ENCODE data around the gene CYTH4. TPM values are rescaled to one million over a fixed set of nuclear protein-coding genes. Genes with fewer than 3 reads are reported as not detected.

CYTH4 gene
- total and polyA plus RNA-seq, 2 of the 8 experiments (the other 6 are each of a cell fraction or from before 2014, with no cell fraction given): 0.09 TPM; not detected in 1

DNA sequence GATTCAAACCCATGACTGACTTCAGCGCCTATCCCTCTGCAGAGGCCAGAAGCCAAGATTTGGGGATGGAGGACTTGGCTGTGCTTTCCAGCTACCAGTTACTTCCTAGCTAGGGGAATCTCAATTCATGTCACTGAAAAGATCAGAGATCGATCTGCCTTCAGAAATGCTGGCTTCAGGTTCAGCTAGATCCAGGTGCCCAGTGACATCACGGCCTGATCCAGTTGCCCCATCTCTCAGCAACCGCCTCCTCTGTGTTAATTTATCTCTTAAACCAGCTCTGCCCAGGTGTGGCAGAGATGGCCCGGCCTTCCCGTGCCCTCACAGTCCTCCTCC is 24.2 kb downstream of the CYTH4 start:
- H3K4me3 ChIP-seq (ENCODE audit: extremely low read depth in 1 of 4, insufficient read depth in 2 of 4, low read depth in 3 of 4, low read length in 4 of 4): no peak overlapping the region
- 86% methylated on average over 6 of the region's 6 CpGs; no CpG with 5 or more reads in 1 of the 2 experiments for WGBS, 2 experiments (ENCODE audit: extremely low coverage in 1 of 2, insufficient coverage in 1 of 2, insufficient read length in 1 of 2, insufficient replicate concordance in 2 of 2, low coverage in 1 of 2, low lambda C conversion rate in 2 of 2, missing lambda C conversion rate in 1 of 2)
- H3K9me3 ChIP-seq (ENCODE audit: insufficient read depth in 2 of 2, low read depth in 1 of 2, low read length in 1 of 2): no peaks in the 10 kb centered on the region; a peak in 1 of 4 replicates
- no peak overlapping the region for H4K91ac ChIP-seq (replicated peaks; ENCODE audit: insufficient read length, low read length)
- peak overlapping the region; percentile 81; the same call in 1 of the 2 replicates for H2BK15ac ChIP-seq (ENCODE audit: low read length)
- FAIRE-seq: no peak
- no peaks in the 10 kb centered on the region; a peak in 1 of 4 replicates for H3K79me2 ChIP-seq (ENCODE audit: control insufficient read depth in 1 of 2, insufficient read depth in 2 of 2, low read length in 2 of 2)
- H3K27me3 ChIP-seq (replicated peaks in 1 of 4; ENCODE audit: control insufficient read depth in 3 of 4, extremely low read depth in 1 of 4, insufficient read depth in 3 of 4, low read length in 3 of 4): peaks cover 0 to 13% (median 3%) of the 10 kb centered on the region in 4 experiments; a peak in 3 of 7 replicates
- H2BK5ac ChIP-seq (ENCODE audit: low read depth, low read length): no peak overlapping the region
- no peaks in the 10 kb centered on the region for H3K79me1 ChIP-seq (ENCODE audit: low read depth, low read length)
- H3K23me2 ChIP-seq (ENCODE audit: low read depth, low read length): peaks cover 2% of the 10 kb centered on the region; the same call in 1 of the 2 replicates
- no peak overlapping the region for H3K27ac ChIP-seq (ENCODE audit: low read depth, low read length)
- peaks cover 6 to 34% (median 18%) of the 10 kb centered on the region in 4 experiments for H3K4me1 ChIP-seq (replicated peaks in 1 of 4; ENCODE audit: control insufficient read depth in 3 of 4, insufficient read depth in 4 of 4, low read length in 3 of 4)
- CTCF ChIA-PET (ENCODE audit: partially characterized antibody): interaction anchor here (1.2 to 3.1 kb wide), 2 partner anchors 45 to 47 kb away, joined by 3 to 11 read pairs; no protein-coding TSS in a partner anchor
- no peak overlapping the region for H3K4me2 ChIP-seq (ENCODE audit: insufficient read depth in 1 of 2, low read depth in 2 of 2, low read length in 2 of 2)
- no peak overlapping the region for H4K5ac ChIP-seq (ENCODE audit: insufficient read length, low read depth, low read length)
- H3K18ac ChIP-seq (ENCODE audit: extremely low read depth, low read length): no peak overlapping the region
- peak overlapping the region; percentile 61; the same call in 1 of the 2 replicates for H2BK20ac ChIP-seq (ENCODE audit: low read length)
- no peak overlapping the region for H2AFZ ChIP-seq (ENCODE audit: low read length)
- H3K14ac ChIP-seq (ENCODE audit: insufficient read length): no peak overlapping the region
- no peaks in the 10 kb centered on the region; a peak in 1 of 8 replicates for H3K36me3 ChIP-seq (ENCODE audit: control insufficient read depth in 2 of 4, insufficient read depth in 4 of 4, low read length in 3 of 4)
- H3K56ac ChIP-seq (replicated peaks; ENCODE audit: insufficient read length, low read depth, low read length): no peak overlapping the region
- TF ChIP-seq CREB1 (IDR thresholded peaks at IDR 0.05) (0 out of 2 replicates have a peak, but pooled peaks have one; percentile 35), POLR2AphosphoS5 (IDR thresholded peaks at IDR 0.05; ENCODE audit: low read depth, low read length) (no peak), MAFK (IDR thresholded peaks at IDR 0.05; ENCODE audit: low read depth, low read length) (no peak), FOSL1 (IDR thresholded peaks at IDR 0.05; ENCODE audit: insufficient read depth, low read depth, low read length) (no peak)
- H4K8ac ChIP-seq (ENCODE audit: extremely low read depth, insufficient read depth, low read length): no peak overlapping the region
- H3K9ac ChIP-seq (replicated peaks in 1 of 4; ENCODE audit: extremely low read depth in 1 of 4, low read depth in 3 of 4, low read length in 3 of 4): no peak overlapping the region
- peak overlapping the region; percentile 50 for H3K4ac ChIP-seq (replicated peaks; ENCODE audit: insufficient read length, low read depth, low read length)
- H4K20me1 ChIP-seq (replicated peaks in 1 of 2; ENCODE audit: control insufficient read depth in 1 of 2, insufficient read depth in 2 of 2, low read length in 2 of 2): no peaks in the 10 kb centered on the region
- no peak overlapping the region for H2AK5ac ChIP-seq (ENCODE audit: low read depth, low read length)
- no peak overlapping the region for H3K23ac ChIP-seq (ENCODE audit: insufficient read length)
- POLR2A ChIA-PET (ENCODE audit: partially characterized antibody): interaction anchor here (0.6 to 1.4 kb wide), 2 partner anchors 17 to 161 kb away, joined by 3 read pairs; no protein-coding TSS in a partner anchor
- H2BK120ac ChIP-seq (replicated peaks; ENCODE audit: low read depth, low read length): no peak overlapping the region
- no peak for DNase-seq (ENCODE audit: low read depth in 1 of 2, low spot score in 2 of 2)
- H2BK12ac ChIP-seq (ENCODE audit: low read depth, low read length): no peak overlapping the region

All from H1 (cell line).